Measurements from ENCODE around the gene UFSP1. TPM values are rescaled to one million over a fixed set of nuclear protein-coding genes. Genes with fewer than 3 reads are reported as not detected.

The UFSP1 gene
- total RNA-seq, 1 experiment from 2014 or later, result 4.8 TPM

GRCh38 chr7:100892364-100893317 is 3.1 kb upstream of the UFSP1 start (continued):
- TF ChIP-seq IRF1 (CRISPR knock-in tag; IDR thresholded peaks at IDR 0.05), result no peak
- no peak for TF ChIP-seq KAT7 (CRISPR knock-in tag; IDR thresholded peaks at IDR 0.05; ENCODE audit: borderline replicate concordance)
- no peak for TF ChIP-seq ZNF416 (CRISPR knock-in tag; IDR thresholded peaks at IDR 0.05)
- TF ChIP-seq ERG (CRISPR knock-in tag; IDR thresholded peaks at IDR 0.05), result no peak
- TF ChIP-seq CTCF (IDR thresholded peaks at IDR 0.05), result no peak
- no peak for TF ChIP-seq ZNF532 (CRISPR knock-in tag; IDR thresholded peaks at IDR 0.05; ENCODE audit: borderline replicate concordance)
- no peak for TF ChIP-seq NR3C1 (CRISPR knock-in tag; conservative IDR thresholded peaks at IDR 0.05; ENCODE audit: low read depth)
- no peak for TF ChIP-seq TCF7 (CRISPR knock-in tag; IDR thresholded peaks at IDR 0.05; ENCODE audit: low read depth)

- ChIA-PET POLR2A (interaction anchor here (0.6 to 6.2 kb wide), 7 partner anchors 17 to 1010 kb away, joined by 3 to 71 read pairs (median 4); partner anchors contain the start of genes FBXO24, SRRT and TRIP6), CTCF (interaction anchor here (0.6 to 2.4 kb wide), 13 partner anchors 39 to 252 kb away, joined by 3 to 10 read pairs (median 4); partner anchors contain the start of genes POP7 and SLC12A9)
- ATAC-seq (no peak), DNase-seq (ENCODE audit: low spot score) (no peak)
- Mint-ChIP-seq H3K27ac (peak overlapping the region; percentile 95), H3K27me3 (ENCODE audit: low read depth) (peaks cover 18% of the 10 kb centered on the region), H3K4me3 (peak overlapping the region; percentile 88), H3K36me3 (peaks cover 20% of the 10 kb centered on the region), H3K9me3 (no peaks in the 10 kb centered on the region), H3K4me1 (peaks cover 44% of the 10 kb centered on the region)
- TF ChIP-seq ZNF425 (CRISPR knock-in tag; conservative IDR thresholded peaks at IDR 0.05) (no peak), ZNF671 (CRISPR knock-in tag; IDR thresholded peaks at IDR 0.05) (no peak), GTF2I (CRISPR knock-in tag; conservative IDR thresholded peaks at IDR 0.05) (0 out of 2 replicates have a peak, but pooled peaks have one; percentile 13), TP53 (CRISPR knock-in tag; IDR thresholded peaks at IDR 0.05) (no peak), ZNF121 (CRISPR knock-in tag; IDR thresholded peaks at IDR 0.05) (peak; percentile 82), E2F4 (CRISPR knock-in tag; IDR thresholded peaks at IDR 0.05; ENCODE audit: borderline replicate concordance, low read depth) (no peak)
These were observed 2.2 kb upstream of the UFSP1 start for GRCh38 chr7:100891568-100892247.
